Occipital lobe (tissue), 2 donors: ENCODE measurements around the gene MAP3K2. TPM values are rescaled to one million over a fixed set of nuclear protein-coding genes. Genes with fewer than 3 reads are reported as not detected.
"Not testable (repeated sequence)": the region's sequence is repeated elsewhere in the genome, so short reads cannot be mapped to it uniquely, and the experiment has no call there.

Experiments
- DNase-seq: peaks from one replicate; lab custom pipeline; 2025; lab: John Stamatoyannopoulos, UW
- total RNA-seq: library from RNA; depleted of rRNA; stranded (reverse); fragments of >200 nt; gene quantifications from one replicate; pipeline ENCODE4 v1.2.3, GENCODE V29; 2014

The MAP3K2 gene
- total RNA-seq, 1 donor from 2014 or later: 62.1 TPM

DNA sequence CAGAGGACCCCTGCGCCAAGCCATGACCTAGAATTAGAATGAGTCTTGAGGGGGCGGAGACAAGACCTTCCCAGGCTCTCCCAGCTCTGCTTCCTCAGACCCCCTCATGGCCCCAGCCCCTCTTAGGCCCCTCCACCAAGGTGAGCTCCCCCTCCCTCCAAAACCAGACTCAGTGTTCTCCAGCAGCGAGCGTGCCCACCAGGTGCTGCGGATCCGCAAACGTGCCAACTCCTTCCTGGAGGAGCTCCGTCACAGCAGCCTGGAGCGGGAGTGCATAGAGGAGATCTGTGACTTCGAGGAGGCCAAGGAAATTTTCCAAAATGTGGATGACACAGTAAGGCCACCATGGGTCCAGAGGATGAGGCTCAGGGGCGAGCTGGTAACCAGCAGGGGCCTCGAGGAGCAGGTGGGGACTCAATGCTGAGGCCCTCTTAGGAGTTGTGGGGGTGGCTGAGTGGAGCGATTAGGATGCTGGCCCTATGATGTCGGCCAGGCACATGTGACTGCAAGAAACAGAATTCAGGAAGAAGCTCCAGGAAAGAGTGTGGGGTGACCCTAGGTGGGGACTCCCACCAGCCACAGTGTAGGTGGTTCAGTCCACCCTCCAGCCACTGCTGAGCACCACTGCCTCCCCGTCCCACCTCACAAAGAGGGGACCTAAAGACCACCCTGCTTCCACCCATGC lies 33.5 kb upstream of the MAP3K2 start:
- no peak for DNase-seq

DNA sequence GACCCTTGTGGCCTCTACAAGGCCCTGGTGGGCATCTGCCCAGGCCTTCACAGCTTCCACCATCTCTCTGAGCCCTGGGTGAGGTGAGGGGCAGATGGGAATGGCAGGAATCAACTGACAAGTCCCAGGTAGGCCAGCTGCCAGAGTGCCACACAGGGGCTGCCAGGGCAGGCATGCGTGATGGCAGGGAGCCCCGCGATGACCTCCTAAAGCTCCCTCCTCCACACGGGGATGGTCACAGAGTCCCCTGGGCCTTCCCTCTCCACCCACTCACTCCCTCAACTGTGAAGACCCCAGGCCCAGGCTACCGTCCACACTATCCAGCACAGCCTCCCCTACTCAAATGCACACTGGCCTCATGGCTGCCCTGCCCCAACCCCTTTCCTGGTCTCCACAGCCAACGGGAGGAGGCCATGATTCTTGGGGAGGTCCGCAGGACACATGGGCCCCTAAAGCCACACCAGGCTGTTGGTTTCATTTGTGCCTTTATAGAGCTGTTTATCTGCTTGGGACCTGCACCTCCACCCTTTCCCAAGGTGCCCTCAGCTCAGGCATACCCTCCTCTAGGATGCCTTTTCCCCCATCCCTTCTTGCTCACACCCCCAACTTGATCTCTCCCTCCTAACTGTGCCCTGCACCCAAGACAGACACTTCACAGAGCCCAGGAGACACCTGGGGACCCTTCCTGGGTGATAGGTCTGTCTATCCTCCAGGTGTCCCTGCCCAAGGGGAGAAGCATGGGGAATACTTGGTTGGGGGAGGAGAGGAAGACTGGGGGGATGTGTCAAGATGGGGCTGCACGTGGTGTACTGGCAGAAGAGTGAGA lies 32.5 kb upstream of the MAP3K2 start:
- DNase-seq: no peak

DNA sequence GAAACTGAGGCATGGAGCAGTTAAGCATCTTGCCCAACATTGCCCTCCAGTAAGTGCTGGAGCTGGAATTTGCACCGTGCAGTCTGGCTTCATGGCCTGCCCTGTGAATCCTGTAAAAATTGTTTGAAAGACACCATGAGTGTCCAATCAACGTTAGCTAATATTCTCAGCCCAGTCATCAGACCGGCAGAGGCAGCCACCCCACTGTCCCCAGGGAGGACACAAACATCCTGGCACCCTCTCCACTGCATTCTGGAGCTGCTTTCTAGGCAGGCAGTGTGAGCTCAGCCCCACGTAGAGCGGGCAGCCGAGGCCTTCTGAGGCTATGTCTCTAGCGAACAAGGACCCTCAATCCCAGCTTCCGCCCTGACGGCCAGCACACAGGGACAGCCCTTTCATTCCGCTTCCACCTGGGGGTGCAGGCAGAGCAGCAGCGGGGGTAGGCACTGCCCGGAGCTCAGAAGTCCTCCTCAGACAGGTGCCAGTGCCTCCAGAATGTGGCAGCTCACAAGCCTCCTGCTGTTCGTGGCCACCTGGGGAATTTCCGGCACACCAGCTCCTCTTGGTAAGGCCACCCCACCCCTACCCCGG lies 31.8 kb upstream of the MAP3K2 start:
- DNase-seq: no peak

DNA sequence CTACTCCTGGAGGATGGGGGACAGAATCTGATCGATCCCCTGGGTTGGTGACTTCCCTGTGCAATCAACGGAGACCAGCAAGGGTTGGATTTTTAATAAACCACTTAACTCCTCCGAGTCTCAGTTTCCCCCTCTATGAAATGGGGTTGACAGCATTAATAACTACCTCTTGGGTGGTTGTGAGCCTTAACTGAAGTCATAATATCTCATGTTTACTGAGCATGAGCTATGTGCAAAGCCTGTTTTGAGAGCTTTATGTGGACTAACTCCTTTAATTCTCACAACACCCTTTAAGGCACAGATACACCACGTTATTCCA lies 31.3 kb upstream of the MAP3K2 start:
- no peak for DNase-seq

DNA sequence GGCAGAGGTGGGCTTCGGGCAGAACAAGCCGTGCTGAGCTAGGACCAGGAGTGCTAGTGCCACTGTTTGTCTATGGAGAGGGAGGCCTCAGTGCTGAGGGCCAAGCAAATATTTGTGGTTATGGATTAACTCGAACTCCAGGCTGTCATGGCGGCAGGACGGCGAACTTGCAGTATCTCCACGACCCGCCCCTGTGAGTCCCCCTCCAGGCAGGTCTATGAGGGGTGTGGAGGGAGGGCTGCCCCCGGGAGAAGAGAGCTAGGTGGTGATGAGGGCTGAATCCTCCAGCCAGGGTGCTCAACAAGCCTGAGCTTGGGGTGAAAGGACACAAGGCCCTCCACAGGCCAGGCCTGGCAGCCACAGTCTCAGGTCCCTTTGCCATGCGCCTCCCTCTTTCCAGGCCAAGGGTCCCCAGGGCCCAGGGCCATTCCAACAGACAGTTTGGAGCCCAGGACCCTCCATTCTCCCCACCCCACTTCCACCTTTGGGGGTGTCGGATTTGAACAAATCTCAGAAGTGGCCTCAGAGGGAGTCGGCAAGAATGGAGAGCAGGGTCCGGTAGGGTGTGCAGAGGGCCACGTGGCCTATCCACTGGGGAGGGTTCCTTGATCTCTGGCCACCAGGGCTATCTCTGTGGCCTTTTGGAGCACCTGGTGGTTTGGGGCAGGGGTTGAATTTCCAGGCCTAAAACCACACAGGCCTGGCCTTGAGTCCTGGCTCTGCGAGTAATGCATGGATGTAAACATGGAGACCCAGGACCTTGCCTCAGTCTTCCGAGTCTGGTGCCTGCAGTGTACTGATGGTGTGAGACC lies 30.7 kb upstream of the MAP3K2 start, which contains the start of gene PROC:
PROC (plus strand) TSS at position 128 of the 812 bp plus-strand sequence. CDS start 1,516 bp downstream, outside the sequence.
- no peak for DNase-seq

DNA sequence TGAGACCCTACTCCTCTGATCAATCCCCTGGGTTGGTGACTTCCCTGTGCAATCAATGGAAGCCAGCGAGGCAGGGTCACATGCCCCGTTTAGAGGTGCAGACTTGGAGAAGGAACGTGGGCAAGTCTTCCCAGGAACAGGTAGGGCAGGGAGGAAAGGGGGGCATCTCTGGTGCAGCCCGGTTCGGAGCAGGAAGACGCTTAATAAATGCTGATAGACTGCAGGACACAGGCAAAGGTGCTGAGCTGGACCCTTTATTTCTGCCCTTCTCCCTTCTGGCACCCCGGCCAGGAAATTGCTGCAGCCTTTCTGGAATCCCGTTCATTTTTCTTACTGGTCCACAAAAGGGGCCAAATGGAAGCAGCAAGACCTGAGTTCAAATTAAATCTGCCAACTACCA lies 29.6 kb upstream of the MAP3K2 start:
- no peak for DNase-seq

DNA sequence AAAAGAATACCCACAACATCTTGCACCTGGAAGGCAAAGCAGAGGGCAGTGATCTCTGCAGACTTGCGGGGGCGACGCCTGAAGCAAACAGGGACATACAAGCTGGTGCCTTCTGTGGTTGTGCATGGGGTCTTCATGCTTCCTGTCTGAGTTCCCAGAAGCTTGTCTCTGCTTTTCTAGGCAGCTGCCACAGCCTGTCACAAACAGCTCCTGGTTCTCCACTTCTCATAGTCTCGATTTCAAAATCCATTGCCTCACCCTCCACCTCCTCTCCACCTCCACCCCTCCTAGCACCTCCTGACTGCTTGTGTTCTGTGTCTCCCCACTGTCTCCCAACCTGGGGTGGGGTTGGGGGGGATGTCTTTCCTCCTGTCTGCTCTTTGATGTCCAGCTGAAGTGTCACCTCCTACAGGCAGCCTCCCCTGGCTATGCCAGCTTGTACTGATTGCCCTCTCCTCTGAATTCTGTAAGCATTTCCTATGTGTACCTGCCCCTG lies 28.8 kb upstream of the MAP3K2 start:
- no peak for DNase-seq

DNA sequence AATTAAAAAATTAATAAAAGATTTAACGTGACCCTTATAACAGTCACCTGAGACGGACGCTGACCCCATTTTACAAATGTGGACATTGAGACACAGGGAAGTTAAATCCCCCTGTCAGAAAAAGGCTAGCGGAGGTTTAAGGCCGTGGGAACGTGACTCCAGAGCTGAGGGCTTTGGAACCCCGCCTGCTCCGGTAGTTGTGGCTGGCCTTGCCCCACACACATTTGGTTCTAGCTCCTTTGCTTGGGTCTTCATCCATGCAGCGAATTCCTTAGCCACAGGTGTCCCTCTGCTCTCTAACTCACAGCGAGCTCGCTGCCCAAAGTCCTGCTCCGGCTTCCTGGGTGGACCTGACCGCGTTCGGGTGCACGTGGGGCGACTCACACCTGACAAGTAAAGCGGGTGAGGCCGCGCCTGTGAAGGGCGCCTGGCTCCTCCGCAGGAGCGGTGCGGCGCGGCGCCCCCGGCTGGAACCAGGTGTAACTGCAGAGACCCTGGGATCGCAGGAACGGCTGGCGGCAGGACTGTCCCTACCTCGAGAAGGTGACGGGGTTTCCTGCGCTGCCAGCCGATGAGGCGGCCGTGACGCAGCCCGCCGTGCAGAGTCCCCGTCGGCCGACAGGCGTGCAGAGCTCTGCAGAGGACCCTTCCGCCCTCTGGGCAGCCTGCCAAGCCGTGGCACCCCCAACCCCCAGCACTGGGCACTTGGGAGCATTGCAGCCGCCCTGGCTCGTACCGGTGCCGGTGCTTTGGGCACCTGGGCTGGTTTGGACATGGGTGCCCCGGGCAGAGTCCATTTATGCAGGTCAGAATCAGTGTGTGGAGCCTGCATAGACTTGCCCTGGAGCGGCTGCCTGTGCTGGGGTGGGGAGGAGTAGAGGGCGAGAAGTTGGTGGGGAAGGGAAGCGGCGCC lies 28.1 kb upstream of the MAP3K2 start:
- peak; percentile 17 for DNase-seq

DNA sequence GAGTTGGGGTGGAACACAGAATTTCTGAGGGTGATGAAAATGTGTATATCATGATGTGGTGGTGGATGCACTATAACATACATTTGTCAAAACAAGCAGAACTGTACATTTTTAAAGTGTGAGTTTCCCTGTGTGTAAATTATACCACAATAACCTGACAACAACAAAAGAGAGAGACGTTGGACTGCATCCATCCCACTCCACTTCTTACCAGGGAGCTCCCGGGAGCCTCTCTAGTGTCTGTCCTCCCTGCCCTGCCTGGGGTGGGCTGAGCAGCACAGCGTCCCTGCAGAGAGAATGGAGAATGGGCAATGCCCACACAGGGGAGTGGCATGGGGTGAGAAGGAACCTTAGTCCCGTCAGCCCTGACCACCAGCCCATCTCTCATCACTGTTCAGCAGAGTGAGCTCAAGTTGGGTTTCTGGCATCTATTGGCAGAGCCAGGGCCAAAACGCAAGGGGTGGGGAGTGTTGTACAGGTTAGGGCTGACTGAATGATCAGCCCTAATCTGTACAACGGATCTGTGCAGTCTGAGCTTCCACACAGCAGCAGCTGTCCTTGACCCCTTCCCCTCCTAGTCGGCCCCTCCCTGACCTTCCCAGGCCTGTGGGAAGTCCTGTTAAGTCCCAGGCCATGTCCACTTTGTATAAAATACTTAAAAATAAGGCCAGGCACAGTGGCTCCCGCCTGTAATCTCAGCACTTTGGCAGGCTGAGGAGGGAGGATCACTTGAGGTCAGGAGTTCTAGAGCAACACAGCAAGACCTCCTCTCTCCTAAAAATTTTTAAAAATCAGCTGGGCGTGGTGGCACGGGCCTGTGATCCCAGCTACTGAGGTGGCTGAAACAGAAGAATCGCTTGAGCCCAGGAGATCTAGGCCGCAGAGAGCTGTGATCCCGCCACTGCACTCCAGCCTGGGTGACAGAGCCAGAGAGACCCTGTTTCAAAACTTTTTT lies 27.1 kb upstream of the MAP3K2 start:
- DNase-seq: no peak

DNA sequence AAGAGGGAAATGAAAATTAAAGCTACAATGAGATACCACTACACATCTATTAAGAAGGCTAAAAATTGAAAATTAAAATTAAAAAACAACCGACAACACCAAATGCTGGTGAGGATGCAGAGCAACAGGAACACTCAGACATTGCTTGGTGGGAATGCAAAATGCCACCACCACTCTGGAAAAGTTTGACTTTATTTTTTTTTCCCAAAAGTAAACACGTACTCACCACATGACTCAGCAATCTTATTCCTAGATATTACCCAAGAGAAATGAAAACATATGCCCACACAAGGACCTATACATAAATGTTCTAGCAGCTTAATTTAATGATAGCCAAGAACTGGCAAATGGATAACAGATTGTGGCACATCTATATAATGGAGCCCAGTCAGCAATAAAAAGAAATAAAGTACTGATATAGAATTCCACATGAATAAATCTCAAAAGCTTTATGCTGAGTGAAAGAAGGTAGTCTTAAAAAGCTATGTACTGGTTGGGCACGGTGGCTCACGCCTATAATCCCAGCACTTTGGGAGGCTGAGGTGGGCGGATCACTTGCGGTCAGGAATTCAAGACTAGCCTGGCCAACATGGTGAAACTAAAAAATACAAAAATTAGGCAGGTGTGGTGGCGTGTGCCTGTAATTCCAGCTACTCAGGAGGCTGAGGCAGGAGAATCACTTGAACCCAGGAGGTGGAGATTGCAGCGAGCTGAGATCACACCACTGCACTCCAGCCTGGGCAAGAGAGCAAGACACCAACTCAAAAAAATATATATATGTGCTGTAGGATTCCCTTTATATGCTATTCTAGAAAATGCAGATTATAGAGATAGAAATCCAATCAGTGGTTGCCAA lies 26.2 kb upstream of the MAP3K2 start:
- DNase-seq: no peak

DNA sequence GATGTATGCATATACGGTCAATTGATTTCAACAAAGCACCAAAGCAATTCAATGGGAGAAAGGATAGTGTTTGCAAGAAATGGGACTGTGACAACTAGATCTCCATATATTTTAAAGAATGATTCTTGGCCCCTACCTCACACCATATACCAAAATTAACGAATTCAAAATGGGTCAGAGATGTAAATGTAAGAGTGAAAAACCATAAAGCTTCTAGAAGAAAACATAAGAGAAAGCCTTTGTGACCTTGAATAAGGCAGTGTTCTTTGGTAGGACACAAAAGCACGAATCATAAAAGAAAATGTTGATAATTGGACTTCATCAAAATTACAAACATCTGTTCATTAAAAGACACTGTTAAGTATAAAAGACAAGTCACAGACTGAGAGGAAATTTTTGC lies 25.4 kb upstream of the MAP3K2 start:
- DNase-seq: no peak

DNA sequence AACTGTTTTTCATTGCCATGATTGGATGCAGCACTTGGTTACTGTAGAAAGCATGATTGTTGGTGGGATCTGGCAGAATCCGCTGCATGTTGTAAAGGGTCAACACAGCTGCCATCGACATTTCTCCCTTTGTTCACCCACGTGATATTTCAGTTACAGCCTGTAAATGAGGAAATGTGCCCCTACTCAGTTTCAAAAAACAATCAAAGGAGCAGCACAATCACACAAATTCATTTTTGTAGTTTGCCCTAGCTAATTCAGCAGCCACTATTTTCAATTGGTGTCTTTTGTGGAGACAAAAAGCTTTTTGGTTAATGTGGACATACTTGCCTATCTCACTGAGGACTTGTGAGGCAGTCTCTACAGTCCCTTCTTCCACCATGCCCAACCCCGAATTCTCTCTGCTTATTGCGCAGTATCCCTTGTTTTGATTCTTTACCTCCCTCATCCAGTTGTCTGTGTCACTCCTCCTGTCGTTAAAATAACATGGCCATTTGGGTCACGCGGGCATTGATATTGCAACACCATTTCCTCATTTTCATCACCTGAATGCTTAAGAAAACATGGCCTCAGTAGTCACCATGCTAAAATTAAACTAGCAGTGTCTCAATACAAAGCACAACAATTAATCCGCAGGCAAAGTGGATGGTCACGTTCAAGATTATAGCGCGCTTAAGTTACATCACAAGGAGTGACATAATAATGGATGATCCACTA lies 24.0 kb upstream of the MAP3K2 start:
- no peak for DNase-seq

DNA sequence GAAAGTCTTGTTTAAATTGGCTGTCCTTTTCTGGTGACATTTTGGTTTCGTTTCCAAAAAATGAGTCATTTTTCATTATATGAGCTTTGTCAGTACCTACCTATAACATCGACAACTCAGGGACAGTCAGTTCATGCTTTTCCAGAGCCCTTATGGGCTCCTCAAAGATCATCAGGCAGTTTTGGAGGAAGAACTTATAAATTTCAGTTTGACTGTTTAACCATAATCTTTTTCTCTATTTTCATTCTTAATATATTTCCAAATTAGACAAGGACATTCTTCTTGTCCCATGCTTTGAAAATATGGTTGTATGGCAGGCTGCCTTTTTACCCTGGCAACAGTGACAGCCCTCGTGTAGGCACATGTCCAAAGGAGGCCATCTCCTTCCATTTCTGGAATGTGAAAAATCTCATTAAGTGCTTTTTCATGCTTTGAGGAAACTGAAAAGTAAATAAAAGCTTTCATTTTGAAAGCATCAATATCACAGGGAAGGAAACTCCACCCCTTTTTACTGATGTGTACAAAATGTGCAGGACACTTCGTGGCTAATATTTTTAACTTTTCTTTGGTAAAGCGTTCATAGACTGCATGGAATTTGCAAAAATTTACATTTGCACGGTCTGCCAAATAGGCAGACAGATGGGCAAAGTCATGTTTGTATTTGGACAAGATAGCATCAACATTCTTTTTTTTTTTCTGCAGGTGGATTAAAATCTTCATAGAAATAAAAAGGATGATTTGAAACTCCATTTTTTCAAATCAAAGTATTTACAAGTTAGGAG lies 23.3 kb upstream of the MAP3K2 start:
- DNase-seq: no peak

DNA sequence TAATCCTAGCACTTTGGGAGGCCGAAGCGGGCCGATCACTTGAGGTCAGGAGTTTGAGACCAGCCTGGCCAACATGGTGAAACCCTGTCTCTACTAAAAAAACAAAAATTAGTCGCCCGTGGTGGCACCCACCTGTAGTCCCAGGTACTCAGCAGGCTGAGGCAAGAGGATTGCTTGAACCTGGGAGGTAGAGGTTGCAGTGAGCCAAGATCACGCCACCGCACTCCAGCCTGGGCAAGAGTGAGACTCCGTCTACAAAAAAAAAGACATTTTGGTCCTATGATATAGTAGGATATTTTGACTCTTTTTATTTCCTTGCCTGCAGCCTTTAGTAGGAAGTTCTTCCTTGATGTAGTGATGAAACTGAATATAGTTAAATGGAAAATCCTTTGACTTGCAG lies 21.9 kb upstream of the MAP3K2 start:
- DNase-seq: not testable (repeated sequence)

DNA sequence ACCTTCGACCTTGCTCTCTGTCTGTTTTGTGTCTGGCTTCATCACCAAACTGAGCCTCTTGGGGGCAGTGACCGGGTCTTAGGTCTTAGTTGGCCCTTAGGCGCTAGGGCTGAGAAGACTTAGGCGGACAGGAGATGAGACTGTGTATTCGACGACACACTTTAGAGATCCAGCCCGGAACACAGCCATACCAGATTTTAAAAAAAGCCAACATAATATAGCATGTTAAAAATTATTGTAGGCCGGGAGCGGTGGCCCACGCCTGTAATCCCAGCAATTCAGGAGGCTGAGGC lies 21.0 kb upstream of the MAP3K2 start:
- no peak for DNase-seq

DNA sequence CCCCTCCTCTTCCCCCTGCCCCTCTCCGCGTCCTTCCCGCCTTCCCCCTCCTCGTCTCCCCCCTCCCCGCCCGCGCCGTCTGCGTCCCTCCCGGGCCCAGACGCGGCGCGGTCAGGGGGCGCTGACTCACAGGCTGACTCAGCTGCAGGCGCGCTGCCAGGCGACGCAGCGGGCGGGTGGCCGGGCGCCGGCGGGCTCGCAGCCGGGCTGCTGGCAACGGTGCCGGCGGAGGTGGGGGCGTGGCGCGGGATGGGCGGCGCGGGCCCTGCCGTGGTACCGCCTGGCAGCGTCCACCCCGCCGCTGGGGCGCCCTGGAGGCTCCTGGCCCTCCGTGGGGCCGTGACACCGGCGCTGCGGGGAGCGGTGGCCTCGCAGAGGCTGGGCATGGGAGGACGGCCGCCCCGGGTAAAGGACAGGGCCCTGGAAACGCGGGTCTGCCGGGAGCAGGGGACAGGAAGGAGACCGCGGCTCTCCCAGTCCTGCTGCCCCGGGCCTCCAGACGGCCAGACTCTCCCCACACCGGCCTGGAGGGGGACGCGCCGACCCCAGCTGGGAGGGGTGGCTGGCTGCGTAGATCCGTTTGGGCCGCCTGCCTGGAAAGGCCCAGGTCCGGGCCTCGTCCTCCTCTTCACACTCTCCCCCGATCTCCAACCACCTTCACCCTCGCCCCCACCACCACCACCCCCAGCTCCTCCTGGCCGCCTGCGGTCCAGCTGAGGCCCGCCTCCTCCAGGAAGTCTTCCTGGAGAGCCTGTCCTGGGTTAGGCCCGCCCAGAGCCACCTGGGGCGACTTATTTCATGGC lies 20.4 kb upstream of the MAP3K2 start:
- DNase-seq: peak; percentile 84
